H9 (cell line): ENCODE measurements around the gene GSAP. TPM values are rescaled to one million over a fixed set of nuclear protein-coding genes. Genes with fewer than 3 reads are reported as not detected.

Experiments
- DNase-seq: peaks from one replicate; pipeline ENCODE4 v3.0.0-alpha.2; 2017
- H2AFZ ChIP-seq: one replicate; pipeline ENCODE4 v1.6.1; 2013; ENCODE audit warnings: mild to moderate bottlenecking, low read length, control low read depth, moderate library complexity
- H2AK5ac ChIP-seq: 2 replicates; pipeline ENCODE4 v1.6.1; 2013; ENCODE audit warnings: low read length, control low read depth, mixed read lengths; ENCODE audit not compliant: insufficient read length
- H2BK120ac ChIP-seq: one replicate; pipeline ENCODE4 v1.6.1; 2013; ENCODE audit warnings: low read depth, mild to moderate bottlenecking, low read length, control low read depth, inconsistent platforms; ENCODE audit not compliant: poor library complexity, severe bottlenecking
- H2BK12ac ChIP-seq: 2 replicates; pipeline ENCODE4 v1.6.1; 2013; ENCODE audit warnings: low read length, control low read depth, mixed read lengths, low read depth; ENCODE audit not compliant: insufficient read length
- H2BK15ac ChIP-seq: 2 replicates; pipeline ENCODE4 v1.6.1; 2013; ENCODE audit warnings: low read depth, low read length, control low read depth
- H2BK20ac ChIP-seq: one replicate; pipeline ENCODE4 v1.6.1; 2013; ENCODE audit warnings: low read depth, mild to moderate bottlenecking, low read length, control low read depth, inconsistent platforms; ENCODE audit not compliant: poor library complexity, severe bottlenecking
- H2BK5ac ChIP-seq: 2 replicates; pipeline ENCODE4 v1.6.1; 2013; ENCODE audit warnings: low read length, control low read depth, mixed read lengths; ENCODE audit not compliant: insufficient read length
- H3K14ac ChIP-seq: 2 replicates; pipeline ENCODE4 v1.6.1; 2013; ENCODE audit warnings: low read length, control low read depth; ENCODE audit not compliant: insufficient read depth
- H3K18ac ChIP-seq: 2 replicates; pipeline ENCODE4 v1.6.1; 2013; ENCODE audit warnings: low read depth, mild to moderate bottlenecking, mixed read lengths, low read length, control low read depth; ENCODE audit not compliant: insufficient read length
- H3K23ac ChIP-seq: 2 replicates; pipeline ENCODE4 v1.6.1; 2013; ENCODE audit warnings: low read length, control low read depth, mixed read lengths, low read depth; ENCODE audit not compliant: insufficient read length
- H3K23me2 ChIP-seq: 2 replicates; pipeline ENCODE4 v1.6.1; 2013; ENCODE audit warnings: low read depth, mild to moderate bottlenecking, mixed read lengths, low read length, control low read depth; ENCODE audit not compliant: insufficient read length, poor library complexity, severe bottlenecking
- H3K27ac ChIP-seq: 2 replicates; pipeline ENCODE4 v1.5.1; 2013; ENCODE audit warnings: low read length, control low read depth, mixed read lengths, low read depth; ENCODE audit not compliant: insufficient read length
- H3K27me3 ChIP-seq: 2 replicates; pipeline ENCODE4 v1.6.1; 2013; ENCODE audit warnings: low read length, control low read depth, inconsistent platforms; ENCODE audit not compliant: insufficient read depth
- H3K4ac ChIP-seq: 2 replicates; pipeline ENCODE4 v1.6.1; 2013; ENCODE audit warnings: low read depth, mild to moderate bottlenecking, control low read depth, inconsistent platforms, low read length, moderate library complexity
- H3K4me1 ChIP-seq: 2 replicates; pipeline ENCODE4 v1.6.1; 2013; ENCODE audit warnings: low read length, control low read depth, inconsistent platforms; ENCODE audit not compliant: insufficient read depth
- H3K4me2 ChIP-seq: 2 replicates; pipeline ENCODE4 v1.6.1; 2013; ENCODE audit warnings: low read length, control low read depth, mixed read lengths; ENCODE audit not compliant: insufficient read length, insufficient read depth
- H3K56ac ChIP-seq: 2 replicates; pipeline ENCODE4 v1.6.1; 2013; ENCODE audit warnings: low read depth, mild to moderate bottlenecking, mixed read lengths, low read length, control low read depth; ENCODE audit not compliant: insufficient read length
- H3K79me1 ChIP-seq: 2 replicates; pipeline ENCODE4 v1.6.1; 2013; ENCODE audit warnings: low read depth, mild to moderate bottlenecking, moderate library complexity, low read length, control low read depth, inconsistent platforms; ENCODE audit not compliant: insufficient read depth, poor library complexity, severe bottlenecking
- H3K79me2 ChIP-seq: 2 replicates; pipeline ENCODE4 v1.6.1; 2013; ENCODE audit warnings: low read length, control low read depth, inconsistent platforms; ENCODE audit not compliant: insufficient read depth
- H3K9ac ChIP-seq: 2 replicates; pipeline ENCODE4 v1.6.1; 2013; ENCODE audit warnings: low read length, control low read depth, mixed read lengths; ENCODE audit not compliant: insufficient read length; ENCODE audit errors: extremely low read depth
- H3K9me3 ChIP-seq: one replicate; pipeline ENCODE4 v1.6.1; 2013; ENCODE audit warnings: low read depth, low read length, inconsistent platforms; ENCODE audit not compliant: control insufficient read depth
- H3T11ph ChIP-seq: one replicate; pipeline ENCODE4 v1.6.1; 2013; ENCODE audit warnings: mild to moderate bottlenecking, low read length, control low read depth, inconsistent platforms
- H4K20me1 ChIP-seq: one replicate; pipeline ENCODE4 v1.6.1; 2013; ENCODE audit not compliant: control insufficient read depth, insufficient read length, insufficient read depth
- H4K5ac ChIP-seq: 2 replicates; pipeline ENCODE4 v1.6.1; 2013; ENCODE audit warnings: low read depth, mild to moderate bottlenecking, mixed read lengths, low read length, control low read depth; ENCODE audit not compliant: insufficient read length
- H4K8ac ChIP-seq: replicated peaks from 2 replicates; pipeline ENCODE4 v1.6.1; 2013; ENCODE audit warnings: low read length, control low read depth, mixed read lengths, low read depth; ENCODE audit not compliant: insufficient read length
- H4K91ac ChIP-seq: 2 replicates; pipeline ENCODE4 v1.6.1; 2013; ENCODE audit warnings: low read depth, mild to moderate bottlenecking, moderate library complexity, mixed read lengths, low read length, control low read depth; ENCODE audit not compliant: insufficient read length
- H3K27ac Mint-ChIP-seq, 3 experiments: 2 replicates in 2 of 3; 3 replicates in 1 of 3; pipeline ENCODE4 v1.8.0; 2020 to 2021; ENCODE audit warnings: mixed read lengths in 3 of 3, mild to moderate bottlenecking in 1 of 3, moderate library complexity in 1 of 3
- H3K27me3 Mint-ChIP-seq: 2 replicates; pipeline ENCODE4 v1.8.0; 2021; ENCODE audit warnings: low read depth, mild to moderate bottlenecking, moderate library complexity, mixed read lengths
- H3K36me3 Mint-ChIP-seq, 3 experiments: 2 replicates in 2 of 3; 3 replicates in 1 of 3; pipeline ENCODE4 v1.8.0; 2020 to 2021; ENCODE audit warnings: low read depth in 3 of 3, mixed read lengths in 3 of 3; ENCODE audit not compliant: insufficient read depth in 1 of 3
- H3K4me1 Mint-ChIP-seq, 2 experiments: 2 replicates each; pipeline ENCODE4 v1.8.0; 2020; ENCODE audit warnings: mixed read lengths in 2 of 2
- H3K4me3 Mint-ChIP-seq, 2 experiments: 2 replicates in 1 of 2; 3 replicates in 1 of 2; pipeline ENCODE4 v1.8.0; 2020 to 2021; ENCODE audit warnings: mild to moderate bottlenecking in 2 of 2, mixed read lengths in 2 of 2, moderate library complexity in 1 of 2
- H3K9me3 Mint-ChIP-seq, 2 experiments: 2 replicates in 1 of 2; 3 replicates in 1 of 2; pipeline ENCODE4 v1.8.0; 2020; ENCODE audit warnings: mild to moderate bottlenecking in 2 of 2, mixed read lengths in 2 of 2, moderate library complexity in 1 of 2
- WGBS: extraction: QIAGEN DNeasy Blood & Tissue Kit; methylation state at CpG from one replicate; pipeline ENCODE4 v1.1.7; 2013; ENCODE audit warnings: missing lambda C conversion rate, low lambda C conversion rate, mixed read lengths; ENCODE audit not compliant: insufficient read length; ENCODE audit errors: extremely low coverage; 5-methylcytosine and 5-hydroxymethylcytosine counted together
- total RNA-seq: library from RNA; stranded (reverse); gene quantifications from 2 replicates; pipeline ENCODE4 v1.2.1, GENCODE V29; 2021
- TF ChIP-seq, protein P1 (sequence below): fragments of 200-600 bp; sonication (generic); conservative IDR thresholded peaks from 3 replicates; pipeline ENCODE4 v1.8.0; 2021; ENCODE audit warnings: antibody characterized with exemption, mild to moderate bottlenecking

The GSAP gene
- total RNA-seq, 1 experiment from 2014 or later, result 1.9 TPM

- Histone ChIP-seq H2BK5ac (no peak overlapping the region), H3K14ac (no peak overlapping the region), H2BK15ac (no peak overlapping the region), H2AK5ac (no peak overlapping the region), H3K27me3 (no peaks in the 10 kb centered on the region), H3T11ph (no peak overlapping the region), H3K23me2 (no peaks in the 10 kb centered on the region), H3K4ac (no peak overlapping the region), H4K5ac (no peak overlapping the region), H2BK120ac (no peak overlapping the region), H3K4me2 (no peak overlapping the region), H3K4me1 (no peaks in the 10 kb centered on the region), H3K79me1 (no peaks in the 10 kb centered on the region), H3K23ac (no peak overlapping the region), H3K79me2 (no peaks in the 10 kb centered on the region), H2BK12ac (no peak overlapping the region), H3K9ac (no peak overlapping the region), H2BK20ac (no peak overlapping the region), H4K20me1 (no peaks in the 10 kb centered on the region), H4K8ac (no peak overlapping the region), H2AFZ (no peak overlapping the region), H3K18ac (no peak overlapping the region), H4K91ac (no peak overlapping the region), H3K9me3 (no peaks in the 10 kb centered on the region), H3K27ac (no peak overlapping the region), H3K56ac (no peak overlapping the region)
- Mint-ChIP-seq H3K4me1 (peaks cover 0 to 4% of the 10 kb centered on the region in 2 experiments; a peak in 2 of 4 replicates), H3K36me3 (peaks cover 0 to 7% (median 0%) of the 10 kb centered on the region in 3 experiments; a peak in 3 of 7 replicates), H3K4me3 (no peak overlapping the region), H3K27me3 (peaks cover 4% of the 10 kb centered on the region; the same call in 1 of the 2 replicates), H3K9me3 (peaks cover 0 to 10% of the 10 kb centered on the region in 2 experiments; a peak in 4 of 5 replicates), H3K27ac (no peak overlapping the region)
- TF ChIP-seq, protein P1, sequence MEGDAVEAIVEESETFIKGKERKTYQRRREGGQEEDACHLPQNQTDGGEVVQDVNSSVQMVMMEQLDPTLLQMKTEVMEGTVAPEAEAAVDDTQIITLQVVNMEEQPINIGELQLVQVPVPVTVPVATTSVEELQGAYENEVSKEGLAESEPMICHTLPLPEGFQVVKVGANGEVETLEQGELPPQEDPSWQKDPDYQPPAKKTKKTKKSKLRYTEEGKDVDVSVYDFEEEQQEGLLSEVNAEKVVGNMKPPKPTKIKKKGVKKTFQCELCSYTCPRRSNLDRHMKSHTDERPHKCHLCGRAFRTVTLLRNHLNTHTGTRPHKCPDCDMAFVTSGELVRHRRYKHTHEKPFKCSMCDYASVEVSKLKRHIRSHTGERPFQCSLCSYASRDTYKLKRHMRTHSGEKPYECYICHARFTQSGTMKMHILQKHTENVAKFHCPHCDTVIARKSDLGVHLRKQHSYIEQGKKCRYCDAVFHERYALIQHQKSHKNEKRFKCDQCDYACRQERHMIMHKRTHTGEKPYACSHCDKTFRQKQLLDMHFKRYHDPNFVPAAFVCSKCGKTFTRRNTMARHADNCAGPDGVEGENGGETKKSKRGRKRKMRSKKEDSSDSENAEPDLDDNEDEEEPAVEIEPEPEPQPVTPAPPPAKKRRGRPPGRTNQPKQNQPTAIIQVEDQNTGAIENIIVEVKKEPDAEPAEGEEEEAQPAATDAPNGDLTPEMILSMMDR, result no peak
- no CpG with 5 or more reads among the region's 5 CpGs for WGBS
- DNase-seq, result no peak
These were observed 77.1 kb downstream of the GSAP start for GRCh38 chr7:77338883-77339629.
